GM21360 (cell line): ENCODE data around the gene ADAM20.
"Not testable (repeated sequence)": the region's sequence is repeated elsewhere in the genome, so short reads cannot be mapped to it uniquely, and the experiment has no call there.

Experiments
- ATAC-seq: cut with Tn5 transposase; IDR thresholded peaks from one replicate; pipeline ENCODE4 v1.9.1; 2021; ENCODE audit warnings: mild to moderate bottlenecking, moderate library complexity; ENCODE audit not compliant: unreplicated experiment

Gene ADAM20

GRCh38 chr14:70534904-70535303 lies at the start of gene ADAM20:
Gene ADAM20, minus strand, starts transcription at chr14:70535004. Its CDS starts 10,247 bp downstream, at chr14:70524757.
- ATAC-seq = no peak

- ATAC-seq = no peak
Observed at GRCh38 chr14:70576891-70577290, 42.1 kb upstream of the ADAM20 start.

- ATAC-seq = no peak
Observed at GRCh38 chr14:70573050-70573449, 38.2 kb upstream of the ADAM20 start.

GRCh38 chr14:70571139-70571538 lies 36.3 kb upstream of the ADAM20 start:
- no peak for ATAC-seq

- ATAC-seq = no peak
Observed at GRCh38 chr14:70567791-70568190, 33.0 kb upstream of the ADAM20 start.

- no peak for ATAC-seq
Observed at GRCh38 chr14:70563869-70564268, 29.1 kb upstream of the ADAM20 start.

- no peak for ATAC-seq
Observed at GRCh38 chr14:70563417-70563816, 28.6 kb upstream of the ADAM20 start.

GRCh38 chr14:70558356-70558755 lies 23.6 kb upstream of the ADAM20 start:
- ATAC-seq = no peak

GRCh38 chr14:70555890-70556289 lies 21.1 kb upstream of the ADAM20 start:
- ATAC-seq = no peak

GRCh38 chr14:70538087-70538486 lies 3.3 kb upstream of the ADAM20 start:
- no peak for ATAC-seq

GRCh38 chr14:70536830-70537229 lies 2.0 kb upstream of the ADAM20 start:
- no peak for ATAC-seq

- no peak for ATAC-seq
Observed at GRCh38 chr14:70530417-70530816, 4.4 kb downstream of the ADAM20 start.

GRCh38 chr14:70527501-70528105 lies 7.2 kb downstream of the ADAM20 start:
- no peak for ATAC-seq

GRCh38 chr14:70525691-70526090 lies 9.1 kb downstream of the ADAM20 start:
- ATAC-seq = no peak

GRCh38 chr14:70515811-70516210 lies 19.0 kb downstream of the ADAM20 start:
- no peak for ATAC-seq

GRCh38 chr14:70514168-70515069 lies 20.4 kb downstream of the ADAM20 start:
- ATAC-seq = no peak

- no peak for ATAC-seq
Observed at GRCh38 chr14:70498191-70498590, 36.6 kb downstream of the ADAM20 start.

- ATAC-seq = no peak
Observed at GRCh38 chr14:70489579-70490200, 45.1 kb downstream of the ADAM20 start.

GRCh38 chr14:70477356-70478105 lies 57.3 kb downstream of the ADAM20 start:
- not testable (repeated sequence) for ATAC-seq

- ATAC-seq = not testable (repeated sequence)
Observed at GRCh38 chr14:70475459-70475858, 59.3 kb downstream of the ADAM20 start.

GRCh38 chr14:70473825-70474224 lies 61.0 kb downstream of the ADAM20 start:
- no peak for ATAC-seq
